Natural killer cell (primary cell): ENCODE measurements around the gene LSAMP. TPM values are rescaled to one million over a fixed set of nuclear protein-coding genes. Genes with fewer than 3 reads are reported as not detected.

ENCODE experiments used
- ATAC-seq, 3 donors: fragments of 150-1000 bp in 2 of 3; fragments of 200-7000 bp in 1 of 3; cut with Tn5 transposase; 1 replicate in 1 of 3; 2 replicates in 2 of 3; pipeline ENCODE4 v1.10.0; 2021; ENCODE audit warnings: mild to moderate bottlenecking in 2 of 3, moderate library complexity in 2 of 3
- DNase-seq, 2 donors: peaks; one replicate each; pipeline versions ENCODE4 v3.0.0 to v3.0.0-alpha.2; 2013 to 2021; ENCODE audit warnings: mixed read lengths in 1 of 2
- H3K27ac ChIP-seq: one replicate; pipeline ENCODE4 v1.5.1; 2013; ENCODE audit warnings: mild to moderate bottlenecking, low read length
- H3K27me3 ChIP-seq: one replicate; pipeline ENCODE4 v1.6.1; 2013; ENCODE audit warnings: low read length; ENCODE audit not compliant: control insufficient read depth, insufficient read depth
- H3K36me3 ChIP-seq: one replicate; pipeline ENCODE4 v1.6.1; 2013; ENCODE audit warnings: low read length; ENCODE audit not compliant: control insufficient read depth, insufficient read depth
- H3K4me1 ChIP-seq: one replicate; pipeline ENCODE4 v1.6.1; 2013; ENCODE audit warnings: low read length; ENCODE audit not compliant: control insufficient read depth, insufficient read depth
- H3K4me3 ChIP-seq: one replicate; pipeline ENCODE4 v1.5.1; 2013; ENCODE audit warnings: low read length
- H3K9me3 ChIP-seq: one replicate; pipeline ENCODE4 v1.6.1; 2013; ENCODE audit warnings: low read length; ENCODE audit not compliant: control insufficient read depth, insufficient read depth
- H3K27ac Mint-ChIP-seq, 2 donors: one replicate each; pipeline ENCODE4 v1.8.0; 2022; ENCODE audit warnings: mild to moderate bottlenecking in 2 of 2, mixed read lengths in 2 of 2, moderate library complexity in 1 of 2
- H3K27me3 Mint-ChIP-seq, 2 donors: one replicate each; pipeline ENCODE4 v1.8.0; 2022; ENCODE audit warnings: low read depth in 2 of 2, mixed read lengths in 2 of 2
- H3K36me3 Mint-ChIP-seq: one replicate; pipeline ENCODE4 v1.8.0; 2022; ENCODE audit warnings: mixed read lengths
- H3K4me1 Mint-ChIP-seq, 2 donors: one replicate each; pipeline ENCODE4 v1.8.0; 2022; ENCODE audit warnings: mixed read lengths in 2 of 2
- H3K4me3 Mint-ChIP-seq: one replicate; pipeline ENCODE4 v1.8.0; 2022; ENCODE audit warnings: mild to moderate bottlenecking, moderate library complexity, mixed read lengths
- H3K9me3 Mint-ChIP-seq, 2 donors: one replicate each; pipeline ENCODE4 v1.8.0; 2022; ENCODE audit warnings: mixed read lengths in 2 of 2
- CTCF ChIP-seq: fragments of 200-600 bp; IDR thresholded peaks from one replicate; pipeline ENCODE4 v1.8.0; 2022; ENCODE audit warnings: antibody characterized with exemption
- WGBS: methylation state at CpG from one replicate; pipeline ENCODE4 v1.1.7; 2013; ENCODE audit warnings: missing lambda C conversion rate; ENCODE audit not compliant: insufficient coverage; 5-methylcytosine and 5-hydroxymethylcytosine counted together
- intact Hi-C: fragments of 100-400 bp; cut with micrococcal nuclease; formaldehyde crosslinking; loops from one replicate; pipeline ENCODE4 v1.14.2; 2022
- total RNA-seq, 4 donors: library from RNA; stranded (reverse); fragments of 120-200 nt in 1 of 4; gene quantifications; one replicate each; pipeline versions ENCODE4 v1.2.3 to v1.2.4, GENCODE V29; 2013 to 2022

Gene LSAMP
- total RNA-seq, 3 donors from 2014 or later (not counting 1 experiment from before 2014, with no cell fraction given), result not detected

GRCh38 chr3:116154389-116154788, 290.9 kb downstream of the LSAMP start:
- no peaks in the 10 kb centered on the region for H3K36me3 ChIP-seq
- H3K9me3 ChIP-seq, result no peaks in the 10 kb centered on the region
- no peaks in the 10 kb centered on the region for H3K4me1 ChIP-seq
- no peak for DNase-seq
- Mint-ChIP-seq H3K4me3 (no peak overlapping the region), H3K27ac (no peak overlapping the region), H3K9me3 (peaks cover 11 to 18% of the 10 kb centered on the region in 2 donors), H3K36me3 (peaks cover 6% of the 10 kb centered on the region), H3K4me1 (no peaks in the 10 kb centered on the region), H3K27me3 (no peaks in the 10 kb centered on the region)
- no peak for ATAC-seq
- intact Hi-C loops, result no loop called here
- H3K4me3 ChIP-seq, result no peak overlapping the region
- 61% methylated on average over 2 of the region's 2 CpGs for whole genome bisulfite sequencing
- H3K27ac ChIP-seq, result no peak overlapping the region
- no peak for TF ChIP-seq CTCF
- H3K27me3 ChIP-seq, result no peaks in the 10 kb centered on the region

- Mint-ChIP-seq H3K4me1 (no peaks in the 10 kb centered on the region), H3K36me3 (peaks cover 6% of the 10 kb centered on the region), H3K4me3 (no peak overlapping the region), H3K27me3 (no peaks in the 10 kb centered on the region), H3K9me3 (peaks cover 11 to 15% of the 10 kb centered on the region in 2 donors), H3K27ac (no peak overlapping the region)
- TF ChIP-seq CTCF, result no peak
- Histone ChIP-seq H3K4me3 (no peak overlapping the region), H3K27me3 (no peaks in the 10 kb centered on the region), H3K36me3 (no peaks in the 10 kb centered on the region), H3K4me1 (no peaks in the 10 kb centered on the region), H3K9me3 (no peaks in the 10 kb centered on the region), H3K27ac (no peak overlapping the region)
- 70% methylated on average over 3 of the region's 3 CpGs for WGBS
- no peak for ATAC-seq
- no peak for DNase-seq
- intact Hi-C loops, result no loop called here
These were observed 292.1 kb downstream of the LSAMP start for GRCh38 chr3:116153174-116153573.

GRCh38 chr3:116150655-116151167, 294.6 kb downstream of the LSAMP start:
- H3K9me3 Mint-ChIP-seq, result peaks cover 7 to 16% of the 10 kb centered on the region in 2 donors
- no peaks in the 10 kb centered on the region for H3K4me1 Mint-ChIP-seq
- H3K27ac ChIP-seq, result no peak overlapping the region
- TF ChIP-seq CTCF, result no peak
- DNase-seq, result no peak
- no peaks in the 10 kb centered on the region for H3K9me3 ChIP-seq
- no peaks in the 10 kb centered on the region for H3K4me1 ChIP-seq
- intact Hi-C loops, result no loop called here
- 76% methylated on average over 1 of the region's 1 CpG for WGBS
- H3K27me3 ChIP-seq, result no peaks in the 10 kb centered on the region
- no peak for ATAC-seq
- H3K27me3 Mint-ChIP-seq, result no peaks in the 10 kb centered on the region
- no peaks in the 10 kb centered on the region for H3K36me3 ChIP-seq
- no peak overlapping the region for H3K27ac Mint-ChIP-seq
- no peak overlapping the region for H3K4me3 ChIP-seq
- no peak overlapping the region for H3K4me3 Mint-ChIP-seq
- H3K36me3 Mint-ChIP-seq, result no peaks in the 10 kb centered on the region
